NCI-H524 treated with DMSO at 0.1 percent for 48 hours (cell line): Measurements from ENCODE around the gene ZNF385B.

Experiments
- DNase-seq: peaks from one replicate; lab custom pipeline; 2025; lab: John Stamatoyannopoulos, UW

Gene ZNF385B

GRCh38 chr2:179745635-179746256 is 115.7 kb downstream of the ZNF385B start:
- DNase-seq, result no peak

DNA sequence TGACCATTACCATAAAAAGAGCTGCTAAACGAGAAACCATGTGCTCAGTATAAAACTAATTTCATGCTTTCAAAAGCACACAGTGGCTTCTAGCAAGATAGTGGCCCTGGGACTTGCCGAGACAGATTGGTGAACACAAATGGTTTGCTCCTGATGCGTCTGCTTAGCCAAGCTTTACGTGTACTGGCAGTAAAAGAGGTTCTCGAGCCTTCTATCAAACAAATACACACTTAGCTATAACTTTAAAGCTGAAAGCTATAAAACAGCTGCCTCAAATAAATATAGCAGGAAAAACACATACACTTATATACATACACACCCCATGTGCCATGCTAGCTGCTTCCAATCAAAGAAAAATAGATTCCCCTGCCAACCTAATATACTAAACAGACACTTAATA is 117.0 kb downstream of the ZNF385B start:
- DNase-seq, result no peak

DNA sequence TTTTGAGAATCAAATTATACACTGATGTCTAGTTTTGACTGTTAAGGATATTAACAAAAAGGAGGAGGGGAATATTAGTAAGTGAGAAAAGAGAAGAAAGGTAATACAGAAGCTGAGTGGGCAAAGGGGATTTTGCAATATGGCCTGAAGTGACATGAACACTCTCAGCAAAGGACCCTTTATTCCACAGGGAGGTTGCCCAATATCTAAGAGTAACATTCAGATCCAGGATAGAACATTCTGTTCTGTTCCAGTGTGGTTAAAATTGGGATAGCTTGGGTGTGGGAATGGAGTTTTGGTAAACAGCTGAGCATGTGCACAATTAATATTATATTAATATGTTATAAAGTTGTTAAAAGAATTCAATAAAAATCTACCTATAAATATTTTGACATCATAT is 120.1 kb downstream of the ZNF385B start:
- no peak for DNase-seq

DNA sequence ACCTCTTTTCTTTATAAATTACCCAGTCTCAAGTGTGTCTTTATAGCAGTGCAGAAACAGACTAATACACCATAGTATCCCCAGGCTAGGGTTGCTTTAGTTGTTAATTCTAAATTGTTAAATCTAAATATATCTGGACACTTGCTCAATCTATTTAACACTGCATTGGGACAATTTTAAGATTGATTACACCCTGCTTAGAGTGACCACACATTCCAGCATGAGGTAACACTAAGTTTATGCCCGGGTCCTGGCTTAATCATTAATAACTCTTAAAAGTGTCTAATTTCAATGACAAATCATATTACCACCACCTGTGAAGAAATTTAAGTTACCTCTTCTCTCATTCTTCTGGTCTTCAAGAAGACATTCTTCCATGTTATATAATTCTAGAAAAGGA is 131.4 kb downstream of the ZNF385B start:
- no peak for DNase-seq

DNA sequence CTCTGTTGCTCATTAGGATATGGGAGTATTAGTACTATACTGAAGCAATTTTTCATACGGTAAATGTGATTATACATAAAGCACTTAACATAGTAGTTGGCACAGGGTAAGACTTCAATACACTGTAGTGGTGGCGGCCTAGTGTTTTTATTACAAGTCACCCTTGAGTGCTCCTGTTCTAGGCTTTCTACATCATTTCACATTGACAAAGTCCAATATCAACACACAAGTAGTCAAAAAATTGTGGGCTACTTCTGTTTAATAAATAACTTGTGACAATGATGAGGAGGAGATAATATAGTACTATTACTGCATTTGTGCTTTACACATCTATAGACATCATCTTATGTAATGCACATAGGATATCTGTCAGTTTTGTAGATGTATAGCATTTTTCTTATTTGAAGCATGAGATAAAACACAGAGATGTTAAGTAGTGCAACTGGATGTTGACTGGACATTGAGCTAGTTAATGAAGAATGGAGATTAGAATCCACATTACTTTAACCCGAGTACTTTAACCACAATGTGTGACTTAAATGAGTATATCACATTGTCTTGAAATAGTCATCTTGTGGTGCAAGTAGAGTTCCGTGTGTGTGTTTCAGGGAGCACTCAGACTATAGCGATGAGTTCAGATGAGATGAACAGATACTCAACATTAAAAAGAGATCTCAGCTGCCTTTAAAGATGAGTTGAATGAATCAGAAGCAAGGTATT is 134.8 kb downstream of the ZNF385B start:
- no peak for DNase-seq

- DNase-seq, result no peak
Measured at GRCh38 chr2:179724403-179724802, 137.0 kb downstream of the ZNF385B start.

GRCh38 chr2:179720173-179720772 is 141.1 kb downstream of the ZNF385B start:
- DNase-seq, result no peak

DNA sequence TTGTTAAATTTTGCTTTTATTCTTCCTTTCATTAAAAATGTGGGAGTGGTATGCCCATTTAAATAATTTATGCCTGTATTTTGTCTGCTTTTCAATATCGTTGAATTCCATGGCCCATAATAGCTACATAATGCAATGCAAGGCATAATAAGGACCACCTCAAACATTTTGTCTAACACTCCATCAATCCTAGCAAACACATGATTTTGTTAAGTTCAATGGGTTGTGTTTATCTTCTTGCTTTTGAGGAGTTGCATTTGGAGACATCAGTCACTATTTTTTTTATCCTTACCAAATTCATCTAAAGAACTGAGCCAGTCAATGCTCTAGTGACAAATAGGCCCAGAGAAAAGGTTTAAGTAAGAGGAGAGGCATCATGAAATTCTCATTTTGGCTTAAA is 145.5 kb downstream of the ZNF385B start:
- DNase-seq, result no peak

DNA sequence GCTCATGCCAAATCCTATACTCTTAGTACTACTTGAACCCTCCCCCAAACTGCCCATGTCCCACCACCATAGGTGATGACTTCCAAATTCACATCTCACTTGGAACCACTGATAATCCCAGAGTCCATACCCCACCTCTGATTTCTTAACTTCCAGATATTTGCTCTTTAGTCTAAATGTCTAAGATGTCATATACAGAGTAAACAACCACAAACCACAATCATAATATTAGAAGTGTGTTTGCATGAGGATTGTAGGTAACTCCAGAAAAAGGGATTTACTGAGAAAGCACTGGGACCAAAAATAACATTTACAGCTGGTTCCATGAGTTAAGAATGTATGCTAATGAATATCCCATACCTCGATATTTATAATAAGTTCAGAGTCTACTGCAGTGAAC is 146.2 kb downstream of the ZNF385B start:
- no peak for DNase-seq

DNA sequence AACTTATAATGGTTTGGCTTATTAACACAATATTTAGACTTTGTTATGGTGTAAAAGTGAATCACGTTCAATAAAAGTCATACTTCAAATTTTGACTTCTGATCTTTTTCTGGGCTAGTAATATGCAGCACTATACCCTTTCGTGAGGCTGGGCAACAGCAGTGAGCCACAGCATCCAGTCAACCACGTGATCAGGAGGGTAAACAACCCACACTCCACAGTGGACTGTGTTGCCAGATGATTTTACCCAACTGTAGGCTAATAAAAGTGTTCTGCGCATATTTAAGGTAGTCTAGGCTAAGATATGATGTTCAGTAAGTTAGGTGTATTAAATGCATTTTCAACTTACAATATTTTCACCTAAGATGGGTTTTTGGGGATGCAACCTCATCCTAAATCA is 148.6 kb downstream of the ZNF385B start:
- DNase-seq, result no peak

- no peak for DNase-seq
Measured at GRCh38 chr2:179711375-179711774, 150.0 kb downstream of the ZNF385B start.

- DNase-seq, result peak; percentile 11
Measured at GRCh38 chr2:179703702-179704101, 157.7 kb downstream of the ZNF385B start.

DNA sequence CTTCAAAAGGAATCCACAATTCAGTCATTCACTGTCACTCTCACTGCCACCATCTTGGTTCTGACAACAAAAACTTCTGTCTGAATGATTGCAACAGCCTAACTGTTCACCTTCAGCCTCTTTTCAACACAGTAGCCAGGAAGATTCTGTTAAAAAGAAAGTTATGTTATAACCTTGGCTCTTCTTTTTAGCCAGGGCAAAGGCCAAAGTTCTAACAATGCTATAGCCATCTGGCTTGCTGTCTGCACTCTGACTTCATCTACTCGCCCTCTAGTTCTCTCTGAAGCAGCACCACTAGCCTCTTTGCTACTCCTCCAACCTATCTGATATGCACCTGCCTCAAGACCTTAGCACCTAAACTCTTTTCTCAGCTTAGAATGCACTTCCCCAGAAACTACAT is 158.5 kb downstream of the ZNF385B start:
- DNase-seq, result no peak

- DNase-seq, result no peak
Measured at GRCh38 chr2:179701524-179702110, 159.8 kb downstream of the ZNF385B start.

DNA sequence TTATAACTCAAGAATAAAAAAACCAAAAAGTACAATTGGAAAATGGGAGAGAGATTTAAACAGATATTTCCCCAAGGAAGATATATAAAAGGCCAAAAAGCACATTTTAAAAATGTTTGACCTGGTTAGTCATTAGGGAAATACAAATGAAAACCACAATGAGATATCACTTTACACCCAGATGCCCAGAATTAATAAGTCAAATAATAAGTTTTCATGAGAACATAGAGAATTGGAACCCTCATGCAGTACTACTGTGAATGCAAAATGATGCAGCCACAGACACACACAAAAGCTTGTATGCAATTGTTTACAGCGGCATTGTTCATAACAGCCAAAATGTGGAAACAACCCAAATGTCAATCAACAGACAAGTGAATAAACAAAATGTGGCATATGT is 165.9 kb downstream of the ZNF385B start:
- no peak for DNase-seq

DNA sequence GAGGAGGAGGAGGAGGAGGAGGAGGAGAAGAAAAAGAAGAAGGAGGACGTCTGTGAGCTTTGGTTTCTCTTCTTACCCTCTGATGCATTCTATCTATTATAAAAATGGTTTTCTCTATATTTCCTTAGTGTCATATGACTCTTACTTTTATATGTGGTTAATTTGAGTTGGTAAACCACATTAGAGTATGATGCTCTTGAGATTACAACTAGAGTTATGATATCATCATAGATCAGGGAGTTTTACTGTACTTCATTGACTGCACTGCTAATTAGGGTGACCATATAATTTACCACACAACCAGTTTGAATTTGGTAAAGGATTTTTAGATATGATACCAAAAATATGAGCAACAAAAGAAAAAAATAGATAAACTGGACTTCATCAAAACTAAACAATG is 166.4 kb downstream of the ZNF385B start:
- DNase-seq, result no peak

- DNase-seq, result no peak
Measured at GRCh38 chr2:179692610-179693009, 168.8 kb downstream of the ZNF385B start.

DNA sequence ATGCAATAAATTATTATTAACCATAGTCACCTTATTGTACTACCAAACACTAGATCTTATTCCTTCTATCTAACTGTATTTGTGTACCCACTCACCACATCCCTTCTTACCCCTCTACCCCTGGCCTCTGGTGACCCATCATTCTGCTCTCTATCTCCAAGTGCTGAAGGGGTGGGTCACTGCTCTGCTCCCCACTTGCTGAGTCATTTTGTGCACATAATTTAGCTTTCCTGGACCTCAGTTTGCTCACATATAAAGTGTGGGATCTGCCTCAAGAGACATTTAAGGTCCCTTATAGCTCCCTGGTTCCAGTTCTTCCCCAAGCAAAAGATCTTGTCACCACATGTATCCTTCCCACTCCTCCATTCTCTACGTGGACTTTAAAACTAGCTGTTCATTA is 169.4 kb downstream of the ZNF385B start:
- no peak for DNase-seq

DNA sequence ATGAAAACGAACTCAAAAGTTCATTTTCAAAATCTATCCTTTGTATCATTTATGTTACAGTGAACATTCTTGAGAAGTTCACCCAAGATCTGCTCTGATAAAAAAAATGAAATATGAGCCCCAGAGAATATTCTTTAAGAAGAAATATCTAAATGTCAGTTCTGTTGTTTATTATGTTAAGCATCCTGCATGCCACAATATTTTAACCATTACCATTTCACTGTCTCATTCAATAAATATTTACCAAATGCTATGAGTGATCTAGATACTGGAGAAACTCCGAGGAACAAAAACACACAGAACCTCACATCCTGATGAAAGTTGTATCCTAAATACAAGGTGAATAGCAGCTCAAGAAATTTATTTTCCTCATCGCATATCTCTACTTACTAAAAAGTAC is 170.2 kb downstream of the ZNF385B start:
- no peak for DNase-seq

DNA sequence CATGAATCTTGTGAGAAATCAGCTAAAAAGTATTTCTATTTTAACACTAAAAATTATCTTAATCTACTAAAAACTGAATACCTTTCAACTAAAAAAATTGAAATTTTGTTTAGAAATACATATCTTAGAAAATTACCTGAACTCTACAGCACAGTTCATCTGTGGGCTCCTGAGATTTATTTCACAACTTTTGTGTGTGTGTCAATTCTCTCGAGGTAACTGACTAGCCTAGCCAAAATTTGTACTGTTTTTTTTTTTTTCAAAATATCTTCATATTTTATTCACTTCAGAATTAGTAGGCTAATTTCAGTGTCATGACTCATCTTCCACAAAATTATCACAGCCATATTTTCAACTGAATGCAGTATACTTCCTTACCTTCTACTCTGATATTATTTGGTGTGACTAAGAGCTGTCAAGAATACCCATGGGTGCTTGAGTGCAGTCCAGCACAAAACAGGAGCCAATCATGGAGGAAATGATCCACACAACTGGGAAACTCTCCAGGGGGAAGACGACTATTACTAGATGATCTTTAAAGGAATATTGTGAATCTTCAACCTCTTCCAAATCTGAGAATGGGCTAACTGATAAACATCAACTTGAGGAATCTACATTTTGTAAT is 174.6 kb downstream of the ZNF385B start:
- no peak for DNase-seq

DNA sequence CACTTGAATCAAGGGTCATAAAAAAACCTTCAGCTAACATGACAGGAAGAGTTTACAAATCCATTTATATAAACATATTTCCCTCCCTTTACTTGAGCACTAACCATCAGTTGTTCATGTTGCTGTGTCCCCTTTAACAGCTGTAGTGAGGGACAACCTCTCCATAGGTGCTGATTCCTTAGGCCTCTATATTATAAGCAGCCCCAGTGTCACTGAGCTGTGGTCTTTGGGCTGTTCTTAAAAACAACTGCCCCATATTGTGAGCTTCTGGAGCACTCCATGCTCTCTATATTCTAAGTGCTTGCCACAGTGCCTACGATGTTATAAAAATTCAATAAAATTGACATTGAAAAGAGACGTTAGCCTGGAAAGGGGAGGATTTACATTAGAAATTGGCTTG is 175.3 kb downstream of the ZNF385B start:
- DNase-seq, result no peak

- DNase-seq, result no peak
Measured at GRCh38 chr2:179685146-179685545, 176.3 kb downstream of the ZNF385B start.

- no peak for DNase-seq
Measured at GRCh38 chr2:179682756-179683155, 178.7 kb downstream of the ZNF385B start.
